OCI-LY1 (cell line): ENCODE results near the gene CPAMD8.

ENCODE experiments used
- CTCF ChIP-seq: fragments of 200-600 bp; sonication (generic), shearing (Covaris generic); IDR thresholded peaks from 2 replicates; pipeline ENCODE4 v1.5.1; 2017; ENCODE audit warnings: mild to moderate bottlenecking, antibody characterized with exemption, low read length, moderate library complexity, mixed read lengths
- EZH2 ChIP-seq: fragments of 200-600 bp; sonication (generic), shearing (Covaris generic); IDR thresholded peaks from 2 replicates; pipeline ENCODE4 v1.8.0; 2017; ENCODE audit warnings: borderline replicate concordance, mixed run types, mild to moderate bottlenecking, antibody characterized with exemption, low read length, moderate library complexity, mixed read lengths

- TF ChIP-seq CTCF (no peak), EZH2 (no peak)
These were observed 95.9 kb downstream of the CPAMD8 start for GRCh38 chr19:16930753-16931152.
